ENCODE results near the gene MARCO.

GRCh38 chr2:118913803-118914645, 28.0 kb upstream of the MARCO start:
- TF ChIP-seq GATA3 (IDR thresholded peaks at IDR 0.05; ENCODE audit: low read depth, low read length) (no peak), GATA2 (IDR thresholded peaks at IDR 0.05; ENCODE audit: low read depth, low read length) (no peak)

Measured in SH-SY5Y (cell line).